Measurements from ENCODE around the gene MR1.

Gene MR1

GRCh38 chr1:181033799-181034451, at the start of gene MR1:
Gene MR1 (plus strand): TSS chr1:181033983. CDS start chr1:181034008, 25 bp downstream.
- peak; percentile 51 for DNase-seq (ENCODE audit: low read depth)

- DNase-seq (ENCODE audit: low read depth): no peak
These were observed 45.5 kb upstream of the MR1 start for GRCh38 chr1:180988253-180988752.

- no peak for DNase-seq (ENCODE audit: low read depth)
These were observed 39.5 kb upstream of the MR1 start for GRCh38 chr1:180994262-180994661.

GRCh38 chr1:180997843-180998504, 35.8 kb upstream of the MR1 start:
- DNase-seq (ENCODE audit: low read depth): no peak

- no peak for DNase-seq (ENCODE audit: low read depth)
These were observed 32.5 kb upstream of the MR1 start for GRCh38 chr1:181001091-181001780.

GRCh38 chr1:181002582-181003172, 31.1 kb upstream of the MR1 start:
- no peak for DNase-seq (ENCODE audit: low read depth)

- peak; percentile 47 for DNase-seq (ENCODE audit: low read depth)
These were observed 23.0 kb upstream of the MR1 start for GRCh38 chr1:181010789-181011188.

GRCh38 chr1:181011301-181012202, 22.2 kb upstream of the MR1 start:
- DNase-seq (ENCODE audit: low read depth): no peak

- DNase-seq (ENCODE audit: low read depth): no peak
These were observed 21.5 kb upstream of the MR1 start for GRCh38 chr1:181012203-181012745.

- DNase-seq (ENCODE audit: low read depth): no peak
These were observed 20.6 kb upstream of the MR1 start for GRCh38 chr1:181013144-181013543.

GRCh38 chr1:181014477-181015250, 19.1 kb upstream of the MR1 start:
- no peak for DNase-seq (ENCODE audit: low read depth)

GRCh38 chr1:181015251-181015615, 18.6 kb upstream of the MR1 start:
- DNase-seq (ENCODE audit: low read depth): no peak

- DNase-seq (ENCODE audit: low read depth): no peak
These were observed 17.2 kb upstream of the MR1 start for GRCh38 chr1:181016563-181016962.

GRCh38 chr1:181018901-181019681, 14.7 kb upstream of the MR1 start:
- no peak for DNase-seq (ENCODE audit: low read depth)

- no peak for DNase-seq (ENCODE audit: low read depth)
These were observed 12.6 kb upstream of the MR1 start for GRCh38 chr1:181021159-181021558.

GRCh38 chr1:181021811-181022434, 11.9 kb upstream of the MR1 start:
- DNase-seq (ENCODE audit: low read depth): no peak

- DNase-seq (ENCODE audit: low read depth): no peak
These were observed 10.3 kb upstream of the MR1 start for GRCh38 chr1:181023265-181024057.

GRCh38 chr1:181028196-181028595, 5.6 kb upstream of the MR1 start:
- DNase-seq (ENCODE audit: low read depth): no peak
